ENCODE data around the gene NWD2.

The NWD2 gene

GRCh38 chr4:37463033-37463856, 218.7 kb downstream of the NWD2 start:
- H3K4me3 ChIP-seq (replicated peaks; ENCODE audit: insufficient read depth, low read length): no peak overlapping the region
- H3K27me3 ChIP-seq (ENCODE audit: insufficient read depth, poor library complexity, severe bottlenecking): no peaks in the 10 kb centered on the region
- no peak for DNase-seq (ENCODE audit: low read depth in 1 of 2, low spot score in 1 of 2)
- TF ChIP-seq SPI1 (IDR thresholded peaks at IDR 0.05; ENCODE audit: borderline replicate concordance, low read depth) (no peak), GABPA (IDR thresholded peaks at IDR 0.05; ENCODE audit: low read depth) (no peak), REST (IDR thresholded peaks at IDR 0.05; ENCODE audit: insufficient replicate concordance, low read depth) (no peak), POLR2AphosphoS5 (IDR thresholded peaks at IDR 0.05; ENCODE audit: low read depth) (no peak), CTCF (IDR thresholded peaks at IDR 0.05; ENCODE audit: insufficient read depth, low read length) (no peak)
- no peak overlapping the region for H3K27ac ChIP-seq (replicated peaks)

- no peak overlapping the region for H3K27ac ChIP-seq (replicated peaks)
- TF ChIP-seq SPI1 (IDR thresholded peaks at IDR 0.05; ENCODE audit: borderline replicate concordance, low read depth) (no peak), CTCF (IDR thresholded peaks at IDR 0.05; ENCODE audit: insufficient read depth, low read length) (no peak)
- no peak overlapping the region for H3K4me3 ChIP-seq (replicated peaks; ENCODE audit: insufficient read depth, low read length)
- no peak for DNase-seq (ENCODE audit: low read depth in 1 of 2, low spot score in 1 of 2)
- no peaks in the 10 kb centered on the region for H3K27me3 ChIP-seq (ENCODE audit: insufficient read depth, poor library complexity, severe bottlenecking)
Measured at GRCh38 chr4:37464373-37465128, 220.0 kb downstream of the NWD2 start.

- Histone ChIP-seq H3K27ac (replicated peaks) (no peak overlapping the region), H3K27me3 (ENCODE audit: insufficient read depth, poor library complexity, severe bottlenecking) (no peaks in the 10 kb centered on the region), H3K4me3 (replicated peaks; ENCODE audit: insufficient read depth, low read length) (no peak overlapping the region)
- no peak for DNase-seq (ENCODE audit: low read depth in 1 of 2, low spot score in 1 of 2)
- TF ChIP-seq SPI1 (IDR thresholded peaks at IDR 0.05; ENCODE audit: borderline replicate concordance, low read depth): no peak
- no peak for TF ChIP-seq CTCF (IDR thresholded peaks at IDR 0.05; ENCODE audit: insufficient read depth, low read length)
Measured at GRCh38 chr4:37465296-37465695, 220.8 kb downstream of the NWD2 start.

GRCh38 chr4:37465845-37466244, 221.3 kb downstream of the NWD2 start:
- H3K27ac ChIP-seq (replicated peaks): no peak overlapping the region
- no peak for DNase-seq (ENCODE audit: low read depth in 1 of 2, low spot score in 1 of 2)
- H3K27me3 ChIP-seq (ENCODE audit: insufficient read depth, poor library complexity, severe bottlenecking): no peaks in the 10 kb centered on the region
- no peak overlapping the region for H3K4me3 ChIP-seq (replicated peaks; ENCODE audit: insufficient read depth, low read length)
- TF ChIP-seq REST (IDR thresholded peaks at IDR 0.05; ENCODE audit: insufficient replicate concordance, low read depth): no peak
- TF ChIP-seq CTCF (IDR thresholded peaks at IDR 0.05; ENCODE audit: insufficient read depth, low read length): no peak
- no peak for TF ChIP-seq POLR2AphosphoS5 (IDR thresholded peaks at IDR 0.05; ENCODE audit: low read depth)
- TF ChIP-seq SPI1 (IDR thresholded peaks at IDR 0.05; ENCODE audit: borderline replicate concordance, low read depth): no peak
- no peak for TF ChIP-seq GABPA (IDR thresholded peaks at IDR 0.05; ENCODE audit: low read depth)
